HG02938 (cell line): ENCODE results near the gene COL12A1.
"Not testable (repeated sequence)": the region's sequence is repeated elsewhere in the genome, so short reads cannot be mapped to it uniquely, and the experiment has no call there.

Experiments used
- ATAC-seq: cut with Tn5 transposase; IDR thresholded peaks from one replicate; pipeline ENCODE4 v1.9.1; 2021; ENCODE audit warnings: mild to moderate bottlenecking, moderate library complexity; ENCODE audit not compliant: unreplicated experiment

The COL12A1 gene

GRCh38 chr6:75213112-75213511, 7.3 kb upstream of the COL12A1 start:
- no peak for ATAC-seq

DNA sequence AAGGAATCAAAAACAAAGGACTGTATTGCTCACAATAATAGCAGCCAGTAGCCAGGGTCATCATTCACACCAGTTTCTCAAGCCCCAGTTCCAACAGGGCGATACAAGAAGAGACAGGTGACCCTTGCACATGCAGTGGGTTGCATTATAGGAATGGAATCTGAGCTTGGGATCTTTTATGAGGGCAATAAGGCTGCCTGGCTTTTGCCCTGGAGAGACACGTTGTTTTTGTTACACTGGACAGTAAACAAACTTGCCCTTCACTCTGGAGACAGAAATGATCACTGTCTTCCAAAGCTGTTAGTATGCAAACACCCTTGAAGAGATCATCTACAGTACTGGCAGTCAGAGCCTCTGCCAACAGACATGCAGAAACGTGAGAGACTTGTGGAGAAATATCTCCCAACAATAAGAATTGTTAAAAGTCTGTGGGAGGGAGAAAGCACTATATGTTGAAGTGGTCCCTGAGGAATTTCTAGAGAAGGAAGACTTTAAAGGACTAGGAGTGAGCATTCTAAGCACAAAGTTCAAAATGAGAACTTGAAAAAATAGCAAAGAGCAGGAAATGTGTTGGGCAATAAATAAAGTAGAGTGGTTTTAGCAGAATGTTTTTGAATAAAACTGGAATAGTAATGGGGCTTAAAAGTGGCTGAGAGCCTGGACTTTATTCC, 6.2 kb upstream of the COL12A1 start:
- no peak for ATAC-seq

DNA sequence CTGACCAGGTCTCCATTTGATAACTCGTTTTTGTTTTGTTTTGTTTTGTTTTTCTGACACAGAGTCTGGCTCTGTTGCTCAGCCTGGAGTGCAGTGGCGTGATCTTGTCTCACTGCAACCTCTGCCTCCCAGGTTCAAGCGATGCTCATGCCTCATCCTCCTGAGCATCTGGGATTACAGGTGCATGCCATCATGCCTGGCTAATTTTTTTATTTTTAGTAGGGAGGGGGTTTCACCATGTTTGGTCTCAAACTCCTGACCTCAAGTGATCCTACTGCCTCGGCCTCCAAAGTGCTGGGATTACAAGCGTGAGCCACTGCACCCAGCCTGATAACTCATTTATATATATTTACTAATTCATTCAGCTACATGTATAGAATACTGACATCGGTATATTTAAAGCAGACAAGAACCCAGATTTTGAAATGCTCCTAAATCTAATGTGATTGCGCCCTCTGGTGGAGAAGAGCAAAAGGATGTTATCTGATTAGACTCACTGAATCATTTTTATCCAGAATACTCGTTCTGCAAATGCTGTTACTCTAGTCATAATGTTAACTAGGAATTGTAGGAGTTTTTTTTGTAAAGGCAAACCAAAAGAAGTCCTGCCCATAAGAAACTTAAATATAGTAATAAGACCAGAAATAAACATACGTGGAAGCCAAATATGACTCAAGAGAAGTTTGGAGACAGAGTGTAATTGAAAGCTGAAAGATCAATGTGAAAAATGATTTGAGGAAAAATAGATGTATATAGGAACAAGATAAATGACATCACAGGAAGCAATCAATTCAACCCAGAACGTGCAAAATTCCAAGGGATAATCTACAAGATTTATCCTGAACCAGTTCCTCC, 5.3 kb upstream of the COL12A1 start:
- no peak for ATAC-seq

DNA sequence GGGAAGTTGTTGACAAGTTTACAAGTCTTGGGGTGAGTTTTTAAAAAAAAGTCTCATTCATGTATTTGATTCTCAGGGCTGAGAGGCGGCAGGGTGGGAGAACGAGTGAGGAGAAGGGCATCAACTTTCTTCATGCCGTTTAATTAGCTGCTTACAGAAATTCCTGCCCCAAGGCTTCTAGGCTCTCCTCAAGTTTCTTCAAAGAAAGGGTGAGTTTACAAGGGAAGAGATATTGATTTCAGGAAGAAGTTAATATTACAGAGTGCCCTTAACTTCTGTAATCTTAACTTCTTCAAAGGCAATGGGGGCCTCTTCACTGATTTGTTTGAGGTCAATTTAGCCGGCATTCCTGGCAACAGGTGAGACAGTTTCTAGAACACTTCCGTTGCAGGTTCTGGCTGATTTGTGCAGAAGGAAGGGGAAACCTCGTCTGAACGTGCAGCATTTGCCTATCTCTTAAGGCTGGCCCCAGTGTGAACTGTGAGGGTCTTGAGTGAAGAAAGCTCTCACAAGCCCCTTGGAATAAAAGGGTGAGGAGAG, 3.4 kb upstream of the COL12A1 start:
- no peak for ATAC-seq

- peak; percentile 69 for ATAC-seq
These were observed 2.7 kb upstream of the COL12A1 start for GRCh38 chr6:75208298-75209183.

GRCh38 chr6:75206576-75207342, 906 bp upstream of the COL12A1 start:
- ATAC-seq, result no peak

GRCh38 chr6:75204959-75205775, 686 bp downstream of the COL12A1 start:
- ATAC-seq, result no peak

GRCh38 chr6:75204217-75204958, 1.5 kb downstream of the COL12A1 start:
- no peak for ATAC-seq

- no peak for ATAC-seq
These were observed 2.1 kb downstream of the COL12A1 start for GRCh38 chr6:75203721-75204120.

- no peak for ATAC-seq
These were observed 3.1 kb downstream of the COL12A1 start for GRCh38 chr6:75202676-75203131.

DNA sequence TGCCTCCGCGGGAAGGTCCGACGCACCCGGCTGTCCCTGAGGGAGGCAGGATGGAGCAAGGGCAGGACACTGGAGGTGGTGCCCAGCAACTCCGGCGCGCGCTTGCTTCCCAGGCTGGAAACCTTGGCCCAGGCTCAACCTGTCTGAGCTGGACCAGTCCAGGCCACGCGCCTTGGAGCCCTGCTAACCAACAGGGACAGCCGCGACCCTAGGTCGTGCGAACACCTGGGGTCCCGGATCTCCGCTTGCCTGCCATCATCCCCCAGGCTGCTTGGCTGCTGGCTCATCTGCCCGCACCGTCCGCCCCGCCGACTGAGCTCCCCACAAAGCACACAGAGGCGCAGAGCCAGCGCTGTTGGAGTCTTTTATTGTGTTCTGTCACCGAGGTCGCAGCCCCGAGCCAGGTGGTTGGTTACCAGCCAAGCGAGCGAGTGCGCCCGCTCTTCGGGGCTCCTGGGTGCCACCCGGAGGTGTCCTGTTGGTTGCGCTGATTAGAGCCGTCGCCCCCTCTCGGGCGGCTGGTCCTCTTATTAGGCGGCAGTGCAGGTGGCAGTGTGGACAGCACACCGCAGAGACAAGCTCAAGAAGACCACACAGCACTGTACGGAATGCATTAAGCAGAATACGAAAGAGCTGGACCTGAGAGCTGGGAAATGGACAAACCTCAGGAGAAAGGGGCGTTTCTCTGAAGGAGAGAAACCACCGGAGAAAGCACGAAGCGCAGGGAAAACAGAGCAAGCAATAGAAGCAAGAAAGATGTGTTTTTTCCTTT, 3.8 kb downstream of the COL12A1 start:
- no peak for ATAC-seq

DNA sequence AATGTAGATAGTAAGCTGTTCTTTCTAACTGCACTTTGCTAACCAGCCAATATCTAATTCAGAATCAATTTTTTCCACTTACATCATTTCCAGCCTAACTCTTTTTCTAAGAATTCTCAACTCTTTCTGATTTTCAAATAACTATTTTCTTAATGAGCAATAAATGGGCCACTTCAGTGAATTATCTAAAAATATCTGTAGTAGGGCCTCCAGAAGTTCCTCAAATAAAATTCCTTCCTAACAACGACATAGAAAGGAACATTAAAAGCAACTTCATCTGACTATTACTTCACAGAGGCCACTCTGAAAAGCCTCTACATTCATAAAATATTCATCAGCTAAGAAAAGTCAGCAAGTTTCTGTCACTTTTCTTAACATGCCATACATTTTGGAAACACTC, 4.8 kb downstream of the COL12A1 start:
- no peak for ATAC-seq

- ATAC-seq, result no peak
These were observed 6.0 kb downstream of the COL12A1 start for GRCh38 chr6:75199889-75200288.

DNA sequence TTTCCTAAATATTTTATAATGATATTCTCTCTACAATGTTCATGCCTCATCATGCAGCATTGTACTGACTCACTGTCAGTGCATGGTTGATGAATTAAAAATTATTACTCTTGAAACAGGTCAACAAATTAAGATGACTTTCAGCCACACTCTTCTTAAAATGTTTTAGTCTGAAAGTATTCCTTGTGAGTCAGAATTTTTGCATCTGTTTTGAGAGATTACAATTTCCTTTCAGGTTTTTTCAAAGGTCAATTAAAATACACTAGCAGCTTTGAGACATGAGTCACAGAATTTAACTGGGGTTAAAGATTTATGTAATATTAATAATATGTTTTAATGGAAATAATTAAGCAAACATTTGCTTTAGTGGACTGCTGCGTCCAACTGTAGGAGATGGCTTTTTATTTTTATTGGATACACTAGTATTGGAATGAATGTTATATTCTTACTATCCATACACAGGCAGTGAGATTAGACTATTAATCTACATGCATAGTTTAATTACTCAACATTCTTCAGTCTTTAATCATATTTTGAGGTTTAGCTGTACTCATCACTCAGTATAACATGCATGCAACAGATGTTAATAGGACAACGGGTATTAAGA, 9.7 kb downstream of the COL12A1 start:
- ATAC-seq, result no peak

DNA sequence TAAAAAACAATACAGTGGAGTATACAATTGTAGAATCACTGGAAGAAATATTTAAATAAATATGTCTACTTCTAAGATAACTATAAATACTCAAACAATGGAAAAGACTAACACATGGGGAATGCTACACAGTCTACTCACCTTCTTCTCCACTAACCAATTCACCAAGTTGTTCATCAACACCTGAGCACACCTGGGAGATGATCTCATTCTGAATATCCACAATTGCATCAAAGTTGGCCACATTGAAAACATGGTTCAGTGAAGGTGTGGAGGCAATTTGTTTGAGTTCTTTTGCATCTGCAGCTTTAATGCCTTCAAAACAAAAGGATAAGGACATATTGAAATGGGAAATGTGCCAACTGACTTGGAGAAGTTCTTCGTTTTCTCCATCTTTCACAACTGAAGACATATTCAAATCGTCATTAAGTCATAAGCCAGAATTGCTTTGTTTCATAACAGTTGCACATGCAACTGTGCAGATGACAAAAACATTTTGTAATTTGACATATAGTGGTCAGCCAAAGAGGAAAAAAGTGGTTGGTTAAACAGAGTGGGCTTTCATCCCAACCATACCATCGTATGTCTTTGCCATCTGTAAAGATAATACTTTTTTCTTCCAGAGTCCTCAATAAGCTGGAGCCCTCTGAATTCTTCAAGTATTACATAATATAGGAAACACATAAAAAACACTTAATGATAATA, 17.5 kb downstream of the COL12A1 start:
- ATAC-seq, result no peak

DNA sequence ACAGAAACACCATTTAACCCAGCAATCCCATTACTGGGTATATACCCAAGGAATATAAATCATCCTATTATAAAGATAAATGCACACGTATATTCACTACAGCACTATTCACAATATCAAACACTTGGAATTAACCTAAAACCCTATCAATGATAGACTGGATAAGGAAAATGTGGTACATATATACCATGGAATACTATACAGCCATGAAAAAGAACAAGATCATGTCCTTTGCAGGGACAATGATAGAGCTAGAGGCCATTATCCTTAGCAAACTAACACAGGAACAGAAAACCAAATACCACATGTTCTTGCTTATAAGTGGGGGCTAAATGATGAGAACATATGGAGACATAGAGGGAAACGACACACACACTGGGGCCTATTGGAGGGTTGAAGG, 19.3 kb downstream of the COL12A1 start:
- not testable (repeated sequence) for ATAC-seq

GRCh38 chr6:75183099-75183541, 22.7 kb downstream of the COL12A1 start:
- ATAC-seq, result no peak
